HEK293 (cell line): ENCODE measurements around the gene AQP10.
A peak's percentile ranks its signal among the peaks of the same experiment; 100 is the strongest.

Source experiments
- ATF2 ChIP-seq: fragments of 450-650 bp; formaldehyde crosslinking; IDR thresholded peaks from 2 replicates; pipeline ENCODE4 v1.5.1; 2016; ENCODE audit warnings: missing biosample characterization, missing genetic modification characterization, low read depth
- CTCF ChIP-seq: fragments of 450-650 bp; formaldehyde crosslinking; IDR thresholded peaks from 2 replicates; pipeline ENCODE4 v1.5.1; 2016; ENCODE audit warnings: missing biosample characterization, missing genetic modification characterization
- HIC1 ChIP-seq: fragments of 450-650 bp; formaldehyde crosslinking; IDR thresholded peaks from 2 replicates; pipeline ENCODE4 v1.5.1; 2016; ENCODE audit warnings: missing biosample characterization, missing genetic modification characterization
- KLF9 ChIP-seq: fragments of 450-650 bp; formaldehyde crosslinking; IDR thresholded peaks from 2 replicates; pipeline ENCODE4 v1.5.1; 2016; ENCODE audit warnings: missing biosample characterization, missing genetic modification characterization, low read depth
- MZF1 ChIP-seq: fragments of 450-650 bp; formaldehyde crosslinking; IDR thresholded peaks from 2 replicates; pipeline ENCODE4 v1.5.1; 2017; ENCODE audit warnings: missing biosample characterization, missing genetic modification characterization, borderline replicate concordance
- PBX3 ChIP-seq: sonication (generic); formaldehyde crosslinking; IDR thresholded peaks from 2 replicates; pipeline ENCODE4 v1.8.1; 2022; ENCODE audit warnings: mild to moderate bottlenecking, moderate library complexity, missing genetic modification reagents
- SP2 ChIP-seq: fragments of 450-650 bp; formaldehyde crosslinking; IDR thresholded peaks from 2 replicates; pipeline ENCODE4 v1.5.1; 2016; ENCODE audit warnings: missing biosample characterization, missing genetic modification characterization
- ZBTB10 ChIP-seq: fragments of 450-650 bp; formaldehyde crosslinking; IDR thresholded peaks from 2 replicates; pipeline ENCODE4 v1.5.1; 2016; ENCODE audit warnings: missing biosample characterization, missing genetic modification characterization
- ZBTB6 ChIP-seq: fragments of 450-650 bp; formaldehyde crosslinking; IDR thresholded peaks from 2 replicates; pipeline ENCODE4 v1.5.1; 2017; ENCODE audit warnings: missing biosample characterization, missing genetic modification characterization
- ZBTB7A ChIP-seq: fragments of 450-650 bp; formaldehyde crosslinking; IDR thresholded peaks from 2 replicates; pipeline ENCODE4 v1.5.1; 2016; ENCODE audit warnings: low read depth, missing biosample characterization, missing genetic modification characterization
- ZBTB8A ChIP-seq: fragments of 450-650 bp; formaldehyde crosslinking; IDR thresholded peaks from 2 replicates; pipeline ENCODE4 v1.5.1; 2016; ENCODE audit warnings: missing biosample characterization, missing genetic modification characterization
- ZNF10 ChIP-seq: fragments of 450-650 bp; formaldehyde crosslinking; IDR thresholded peaks from 2 replicates; pipeline ENCODE4 v1.5.1; 2017; ENCODE audit warnings: missing biosample characterization, missing genetic modification characterization
- ZNF202 ChIP-seq: fragments of 450-650 bp; formaldehyde crosslinking; IDR thresholded peaks from 2 replicates; pipeline ENCODE4 v1.5.1; 2016; ENCODE audit warnings: missing biosample characterization, missing genetic modification characterization, borderline replicate concordance
- ZNF24 ChIP-seq: fragments of 450-650 bp; formaldehyde crosslinking; IDR thresholded peaks from 2 replicates; pipeline ENCODE4 v1.5.1; 2016; ENCODE audit warnings: missing biosample characterization, missing genetic modification characterization
- ZNF311 ChIP-seq: fragments of 450-650 bp; formaldehyde crosslinking; IDR thresholded peaks from 2 replicates; pipeline ENCODE4 v1.5.1; 2017; ENCODE audit warnings: missing biosample characterization, missing genetic modification characterization, borderline replicate concordance
- ZNF335 ChIP-seq: fragments of 450-650 bp; formaldehyde crosslinking; conservative IDR thresholded peaks from 2 replicates; pipeline ENCODE4 v1.5.1; 2016; ENCODE audit warnings: missing biosample characterization, missing genetic modification characterization
- ZNF394 ChIP-seq: fragments of 450-650 bp; formaldehyde crosslinking; IDR thresholded peaks from 2 replicates; pipeline ENCODE4 v1.5.1; 2016; ENCODE audit warnings: missing biosample characterization, missing genetic modification characterization, mild to moderate bottlenecking, moderate library complexity, borderline replicate concordance
- ZNF558 ChIP-seq: fragments of 450-650 bp; formaldehyde crosslinking; IDR thresholded peaks from 2 replicates; pipeline ENCODE4 v1.5.1; 2016; ENCODE audit warnings: missing biosample characterization, missing genetic modification characterization
- ZNF600 ChIP-seq: fragments of 450-650 bp; formaldehyde crosslinking; IDR thresholded peaks from 2 replicates; pipeline ENCODE4 v1.5.1; 2016; ENCODE audit warnings: missing biosample characterization, missing genetic modification characterization
- ZNF623 ChIP-seq: fragments of 450-650 bp; formaldehyde crosslinking; IDR thresholded peaks from 2 replicates; pipeline ENCODE4 v1.5.1; 2016; ENCODE audit warnings: missing biosample characterization, missing genetic modification characterization
- ZNF704 ChIP-seq: fragments of 450-650 bp; formaldehyde crosslinking; IDR thresholded peaks from 2 replicates; pipeline ENCODE4 v1.5.1; 2016; ENCODE audit warnings: missing biosample characterization, missing genetic modification characterization
- ZNF777 ChIP-seq: fragments of 450-650 bp; formaldehyde crosslinking; IDR thresholded peaks from 2 replicates; pipeline ENCODE4 v1.5.1; 2017; ENCODE audit warnings: missing biosample characterization, missing genetic modification characterization, borderline replicate concordance
- ZNF837 ChIP-seq: fragments of 450-650 bp; formaldehyde crosslinking; IDR thresholded peaks from 2 replicates; pipeline ENCODE4 v1.5.1; 2016; ENCODE audit warnings: missing biosample characterization, missing genetic modification characterization
- ZXDB ChIP-seq: fragments of 450-650 bp; formaldehyde crosslinking; IDR thresholded peaks from 2 replicates; pipeline ENCODE4 v1.5.1; 2016; ENCODE audit warnings: missing biosample characterization, missing genetic modification characterization

AQP10 gene

GRCh38 chr1:154325583-154326545 lies 5.0 kb downstream of the AQP10 start (continued):
- no peak for TF ChIP-seq ZNF24 (tag by site-specific recombination)
- TF ChIP-seq ZBTB7A (tag by site-specific recombination) = peak; percentile 88
- TF ChIP-seq ZNF623 (tag by site-specific recombination) = 0 out of 2 replicates have a peak, but pooled peaks have one; percentile 13
- TF ChIP-seq HIC1 = 0 out of 2 replicates have a peak, but pooled peaks have one; percentile 18
- TF ChIP-seq ZNF558 (tag by site-specific recombination) = no peak
- TF ChIP-seq ZBTB6 (tag by site-specific recombination) = no peak
- TF ChIP-seq MZF1 (tag by site-specific recombination) = peak; percentile 23; the same call in 1 of the 2 replicates
- TF ChIP-seq ZNF704 (tag by site-specific recombination) = no peak
- peak; percentile 68 for TF ChIP-seq ZNF335 (tag by site-specific recombination)
- peak; percentile 37; the same call in 1 of the 2 replicates for TF ChIP-seq ZBTB8A (tag by site-specific recombination)
- TF ChIP-seq CTCF (tag by site-specific recombination) = peak; percentile 89
- TF ChIP-seq ZNF600 (tag by site-specific recombination) = 0 out of 2 replicates have a peak, but pooled peaks have one; percentile 42
- TF ChIP-seq ZNF837 (tag by site-specific recombination) = no peak
- no peak for TF ChIP-seq ZNF202 (tag by site-specific recombination)
- peak; percentile 52; the same call in 1 of the 2 replicates for TF ChIP-seq ZNF10 (tag by site-specific recombination)
- no peak for TF ChIP-seq ZNF311 (tag by site-specific recombination)
- 0 out of 2 replicates have a peak, but pooled peaks have one; percentile 27 for TF ChIP-seq ZXDB (tag by site-specific recombination)
- TF ChIP-seq ZBTB10 (tag by site-specific recombination) = peak; percentile 89
- TF ChIP-seq KLF9 = 0 out of 2 replicates have a peak, but pooled peaks have one; percentile 53
- TF ChIP-seq SP2 (tag by site-specific recombination) = peak; percentile 25
- TF ChIP-seq ZNF777 = peak; percentile 67; the same call in 1 of the 2 replicates
- no peak for TF ChIP-seq PBX3 (CRISPR knock-in tag)
- no peak for TF ChIP-seq ATF2 (tag by site-specific recombination)
- peak; percentile 52; the same call in 1 of the 2 replicates for TF ChIP-seq ZNF394
